ENCODE data around the gene TMEM63B.

Gene TMEM63B

GRCh38 chr6:44104481-44105021 lies 22.8 kb upstream of the TMEM63B start:
- no peaks in the 10 kb centered on the region for H4K20me1 ChIP-seq (ENCODE audit: insufficient read depth, low read length, poor library complexity, severe bottlenecking)
- peaks cover 9% of the 10 kb centered on the region for H3K4me1 ChIP-seq (ENCODE audit: insufficient read depth, low read length, poor library complexity, severe bottlenecking)
- H3K9me3 ChIP-seq (ENCODE audit: insufficient read depth, low read depth, low read length), result no peaks in the 10 kb centered on the region
- no peak overlapping the region for H3K4me2 ChIP-seq (ENCODE audit: low read depth, low read length, poor library complexity, severe bottlenecking)
- H3K4me3 ChIP-seq (ENCODE audit: low read length, poor library complexity, severe bottlenecking), result no peak overlapping the region
- H3K36me3 ChIP-seq (ENCODE audit: insufficient read depth, low read length), result peaks cover 31% of the 10 kb centered on the region; the same call in 1 of the 2 replicates
- TF ChIP-seq EZH2phosphoT487 (IDR thresholded peaks at IDR 0.05; ENCODE audit: borderline replicate concordance), result no peak
- no peak for TF ChIP-seq CTCF (conservative IDR thresholded peaks at IDR 0.05; ENCODE audit: low read length)
- H3K79me2 ChIP-seq (ENCODE audit: insufficient read depth, low read length), result no peaks in the 10 kb centered on the region
- H3K9me2 ChIP-seq (replicated peaks; ENCODE audit: low read depth, low read length), result no peaks in the 10 kb centered on the region
- H2AFZ ChIP-seq (ENCODE audit: low read length), result no peak overlapping the region
- no peak overlapping the region for H3K9ac ChIP-seq (ENCODE audit: low read depth, low read length, poor library complexity, severe bottlenecking)
- H3F3A ChIP-seq (ENCODE audit: low read depth), result no peaks in the 10 kb centered on the region
- no peaks in the 10 kb centered on the region for H3K27me3 ChIP-seq (ENCODE audit: insufficient read depth, low read length, poor library complexity, severe bottlenecking)

DNA sequence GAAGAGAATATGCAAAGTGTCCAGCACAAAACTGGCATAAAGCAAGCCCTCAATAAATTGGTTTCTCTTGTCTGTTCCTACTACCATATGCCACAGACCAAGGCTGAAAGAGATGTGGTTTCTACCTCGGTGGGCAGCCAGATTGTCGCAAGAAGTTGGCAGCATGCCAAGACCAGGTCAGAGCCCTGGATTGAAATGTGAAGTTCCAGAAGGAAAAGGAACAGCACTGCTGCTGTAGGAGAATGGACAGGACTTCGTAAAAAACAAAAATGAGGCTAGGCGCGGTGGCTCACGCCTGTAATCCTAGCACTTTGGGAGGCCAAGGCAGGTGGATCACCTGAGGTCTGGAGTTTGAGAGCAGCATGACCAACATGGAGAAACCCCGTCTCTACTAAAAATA lies 22.2 kb upstream of the TMEM63B start:
- H3K36me3 ChIP-seq (ENCODE audit: insufficient read depth, low read length), result peaks cover 36% of the 10 kb centered on the region; the same call in 1 of the 2 replicates
- TF ChIP-seq EZH2phosphoT487 (IDR thresholded peaks at IDR 0.05; ENCODE audit: borderline replicate concordance), result no peak
- TF ChIP-seq CTCF (conservative IDR thresholded peaks at IDR 0.05; ENCODE audit: low read length), result no peak

DNA sequence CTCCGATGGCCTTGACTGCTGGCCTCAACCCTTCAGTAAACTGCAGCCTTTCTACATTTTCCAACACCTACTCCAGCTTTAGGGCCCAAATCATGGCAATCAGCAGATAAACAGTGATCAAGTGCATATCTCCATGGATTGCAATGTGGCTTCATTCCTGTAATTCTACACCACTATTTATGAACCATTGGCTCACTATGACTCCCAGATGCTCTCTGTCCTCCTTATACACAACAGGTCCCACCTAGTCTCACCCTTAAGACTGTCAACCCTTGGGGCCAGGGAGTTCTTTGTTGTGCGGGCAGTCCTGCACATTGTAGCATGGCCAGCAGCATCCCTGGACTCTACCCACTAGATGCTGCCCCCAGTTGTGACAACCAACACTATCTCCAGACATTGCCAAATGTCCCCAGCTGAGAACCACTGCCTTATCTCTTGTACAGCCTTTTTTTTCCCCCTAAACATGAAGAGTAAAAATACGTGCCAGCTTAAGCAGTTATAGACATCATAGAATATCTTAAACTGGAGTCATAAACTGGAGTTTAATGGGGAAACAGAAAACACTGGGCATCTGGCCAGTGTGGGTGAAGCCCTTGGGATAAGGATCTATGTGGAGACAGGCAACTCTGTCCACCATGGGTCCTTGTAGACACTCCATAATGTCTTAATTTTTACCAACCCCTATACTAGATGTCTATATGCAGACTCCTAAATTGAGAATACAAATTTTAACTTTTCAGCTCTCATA lies 21.2 kb upstream of the TMEM63B start:
- TF ChIP-seq CTCF (conservative IDR thresholded peaks at IDR 0.05; ENCODE audit: low read length), result no peak
- no peak for TF ChIP-seq EZH2phosphoT487 (IDR thresholded peaks at IDR 0.05; ENCODE audit: borderline replicate concordance)
- H3K4me1 ChIP-seq (ENCODE audit: insufficient read depth, low read length, poor library complexity, severe bottlenecking), result peaks cover 9% of the 10 kb centered on the region

More for the DNA sequence above, 22.2 kb upstream of the TMEM63B start:
- no peak overlapping the region for H3K4me2 ChIP-seq (ENCODE audit: low read depth, low read length, poor library complexity, severe bottlenecking)
- no peaks in the 10 kb centered on the region for H3K9me3 ChIP-seq (ENCODE audit: insufficient read depth, low read depth, low read length)
- no peaks in the 10 kb centered on the region for H3K79me2 ChIP-seq (ENCODE audit: insufficient read depth, low read length)
- no peak overlapping the region for H3K4me3 ChIP-seq (ENCODE audit: low read length, poor library complexity, severe bottlenecking)
- no peaks in the 10 kb centered on the region for H4K20me1 ChIP-seq (ENCODE audit: insufficient read depth, low read length, poor library complexity, severe bottlenecking)
- H3K9ac ChIP-seq (ENCODE audit: low read depth, low read length, poor library complexity, severe bottlenecking), result no peak overlapping the region
- no peaks in the 10 kb centered on the region for H3K27me3 ChIP-seq (ENCODE audit: insufficient read depth, low read length, poor library complexity, severe bottlenecking)
- H2AFZ ChIP-seq (ENCODE audit: low read length), result no peak overlapping the region
- no peaks in the 10 kb centered on the region for H3F3A ChIP-seq (ENCODE audit: low read depth)
- H3K9me2 ChIP-seq (replicated peaks; ENCODE audit: low read depth, low read length), result no peaks in the 10 kb centered on the region
- peaks cover 9% of the 10 kb centered on the region for H3K4me1 ChIP-seq (ENCODE audit: insufficient read depth, low read length, poor library complexity, severe bottlenecking)

More for the DNA sequence above, 21.2 kb upstream of the TMEM63B start:
- Histone ChIP-seq H3K9me3 (ENCODE audit: insufficient read depth, low read depth, low read length) (no peaks in the 10 kb centered on the region), H4K20me1 (ENCODE audit: insufficient read depth, low read length, poor library complexity, severe bottlenecking) (no peaks in the 10 kb centered on the region), H3K36me3 (ENCODE audit: insufficient read depth, low read length) (peaks cover 45% of the 10 kb centered on the region; the same call in 1 of the 2 replicates), H3K4me2 (ENCODE audit: low read depth, low read length, poor library complexity, severe bottlenecking) (no peak overlapping the region), H3F3A (ENCODE audit: low read depth) (no peaks in the 10 kb centered on the region), H3K4me3 (ENCODE audit: low read length, poor library complexity, severe bottlenecking) (no peak overlapping the region), H3K27me3 (ENCODE audit: insufficient read depth, low read length, poor library complexity, severe bottlenecking) (no peaks in the 10 kb centered on the region), H3K9me2 (replicated peaks; ENCODE audit: low read depth, low read length) (no peaks in the 10 kb centered on the region), H2AFZ (ENCODE audit: low read length) (no peak overlapping the region), H3K9ac (ENCODE audit: low read depth, low read length, poor library complexity, severe bottlenecking) (no peak overlapping the region), H3K79me2 (ENCODE audit: insufficient read depth, low read length) (no peaks in the 10 kb centered on the region)

Data from Loucy (cell line).